Duodenal mucosa (tissue), 2 donors: ENCODE data around the gene USP47.

Experiments
- H3K27ac ChIP-seq: one replicate; pipeline ENCODE4 v1.7.0; 2013; ENCODE audit warnings: low read depth, low read length
- H3K27me3 ChIP-seq, 2 donors: one replicate each; pipeline ENCODE4 v1.7.0; 2013; ENCODE audit warnings: low read length in 2 of 2, control low read depth in 1 of 2; ENCODE audit not compliant: insufficient read depth in 2 of 2, control insufficient read depth in 1 of 2
- H3K36me3 ChIP-seq, 2 donors: one replicate each; pipeline ENCODE4 v1.7.0; 2013; ENCODE audit warnings: low read length in 2 of 2, control low read depth in 1 of 2; ENCODE audit not compliant: insufficient read depth in 2 of 2, control insufficient read depth in 1 of 2
- H3K4me1 ChIP-seq, 2 donors: one replicate each; pipeline ENCODE4 v1.7.0; 2013; ENCODE audit warnings: low read length in 2 of 2, control low read depth in 1 of 2; ENCODE audit not compliant: insufficient read depth in 2 of 2, control insufficient read depth in 1 of 2
- H3K4me3 ChIP-seq, 2 donors: one replicate each; pipeline ENCODE4 v1.7.0; 2013; ENCODE audit warnings: low read length in 2 of 2, low read depth in 1 of 2
- H3K9ac ChIP-seq, 2 donors: one replicate each; pipeline ENCODE4 v1.7.0; 2013; ENCODE audit warnings: low read length in 2 of 2, low read depth in 1 of 2
- H3K9me3 ChIP-seq, 2 donors: one replicate each; pipeline ENCODE4 v1.7.0; 2013; ENCODE audit warnings: low read length in 2 of 2, control low read depth in 1 of 2; ENCODE audit not compliant: control insufficient read depth in 1 of 2

The USP47 gene

DNA sequence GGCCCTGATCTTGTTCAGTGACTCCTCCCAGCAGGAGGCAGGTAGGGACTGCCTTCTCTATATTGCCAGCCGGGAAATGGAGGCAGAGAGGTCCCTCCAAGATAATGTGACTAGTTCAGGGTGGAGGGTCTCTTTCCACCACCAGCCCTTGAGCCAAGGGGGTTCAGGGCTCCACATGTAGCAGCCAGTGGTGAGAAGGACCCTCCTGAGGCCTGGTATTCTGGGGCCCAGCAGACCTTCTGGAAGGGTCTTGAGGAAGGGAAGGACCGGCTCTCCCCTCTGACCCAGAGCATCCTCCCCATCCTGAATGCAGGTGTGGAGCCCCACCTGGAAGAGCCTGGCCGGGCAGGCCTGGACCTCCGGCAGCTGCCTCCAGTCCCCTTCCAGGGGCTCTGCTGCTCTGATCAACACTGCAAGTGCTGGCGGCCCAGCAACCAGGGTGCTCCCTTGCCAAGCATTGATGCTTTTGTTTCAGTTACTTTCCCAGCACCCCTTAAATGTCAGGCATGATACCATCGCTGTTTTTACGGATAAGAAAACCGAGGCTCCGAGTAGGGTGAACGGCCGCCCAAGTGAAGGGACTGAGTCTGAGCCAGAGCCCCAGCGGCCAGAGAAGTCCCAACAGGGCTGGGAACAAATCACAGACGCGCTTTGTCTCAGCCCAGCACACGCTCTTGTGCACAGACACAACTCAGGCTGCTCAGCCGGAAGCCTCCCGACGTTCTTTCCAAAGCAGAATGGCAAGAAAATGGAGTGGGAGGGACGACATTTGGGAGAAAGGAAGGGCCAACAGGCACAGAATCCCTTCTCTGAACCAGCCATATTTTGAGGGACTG is 127.8 kb downstream of the USP47 start:
- Histone ChIP-seq H3K27me3 (no peaks in the 10 kb centered on the region), H3K4me1 (peaks cover 7% of the 10 kb centered on the region in 2 donors), H3K9me3 (no peaks in the 10 kb centered on the region), H3K27ac (no peak overlapping the region), H3K9ac (no peak overlapping the region), H3K4me3 (no peak overlapping the region), H3K36me3 (no peaks in the 10 kb centered on the region)

GRCh38 chr11:11970556-11970955 is 128.8 kb downstream of the USP47 start:
- Histone ChIP-seq H3K4me1 (peaks cover 13 to 15% of the 10 kb centered on the region in 2 donors), H3K4me3 (no peak overlapping the region), H3K9me3 (no peaks in the 10 kb centered on the region), H3K36me3 (no peaks in the 10 kb centered on the region), H3K27me3 (no peaks in the 10 kb centered on the region), H3K27ac (no peak overlapping the region), H3K9ac (no peak overlapping the region)

- no peaks in the 10 kb centered on the region for H3K36me3 ChIP-seq
- H3K9ac ChIP-seq: no peak overlapping the region
- peaks cover 24 to 29% of the 10 kb centered on the region in 2 donors for H3K4me1 ChIP-seq
- no peak overlapping the region for H3K4me3 ChIP-seq
- H3K9me3 ChIP-seq: no peaks in the 10 kb centered on the region
- H3K27me3 ChIP-seq: no peaks in the 10 kb centered on the region
- H3K27ac ChIP-seq: no peak overlapping the region
Observed at GRCh38 chr11:11971906-11972547, 130.3 kb downstream of the USP47 start.

GRCh38 chr11:11972730-11973341 is 131.1 kb downstream of the USP47 start:
- H3K27ac ChIP-seq: no peak overlapping the region
- peaks cover 29 to 37% of the 10 kb centered on the region in 2 donors for H3K4me1 ChIP-seq
- H3K4me3 ChIP-seq: no peak overlapping the region
- no peaks in the 10 kb centered on the region for H3K36me3 ChIP-seq
- no peaks in the 10 kb centered on the region for H3K9me3 ChIP-seq
- no peaks in the 10 kb centered on the region for H3K27me3 ChIP-seq
- H3K9ac ChIP-seq: no peak overlapping the region

- H3K4me3 ChIP-seq: no peak overlapping the region
- no peaks in the 10 kb centered on the region for H3K9me3 ChIP-seq
- H3K27ac ChIP-seq: no peak overlapping the region
- H3K36me3 ChIP-seq: no peaks in the 10 kb centered on the region
- H3K27me3 ChIP-seq: no peaks in the 10 kb centered on the region
- peaks cover 29 to 37% of the 10 kb centered on the region in 2 donors for H3K4me1 ChIP-seq
- no peak overlapping the region for H3K9ac ChIP-seq
Observed at GRCh38 chr11:11973361-11973800, 131.6 kb downstream of the USP47 start.

DNA sequence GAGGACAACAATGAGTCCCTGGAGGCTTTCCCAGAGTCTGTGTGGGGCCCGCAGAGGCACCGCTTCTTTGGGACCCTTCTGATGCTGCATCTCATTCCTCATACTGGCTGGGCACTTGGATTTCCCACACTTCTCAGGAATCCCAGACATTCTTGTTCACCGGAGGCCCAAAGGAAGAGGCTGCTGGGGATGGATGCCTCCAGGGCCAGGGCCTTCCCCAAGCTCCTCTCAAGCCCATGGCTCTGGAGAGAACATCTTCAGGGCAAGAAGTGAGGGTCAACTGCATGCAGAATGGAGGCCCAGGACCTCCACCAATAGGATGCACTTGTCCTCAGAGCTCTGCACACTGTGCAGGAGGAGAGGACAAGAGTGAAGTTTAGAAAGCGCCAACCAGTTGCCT is 132.1 kb downstream of the USP47 start:
- Histone ChIP-seq H3K36me3 (no peaks in the 10 kb centered on the region), H3K9ac (no peak overlapping the region), H3K4me1 (peaks cover 32 to 41% of the 10 kb centered on the region in 2 donors), H3K9me3 (no peaks in the 10 kb centered on the region), H3K4me3 (no peak overlapping the region), H3K27me3 (no peaks in the 10 kb centered on the region), H3K27ac (no peak overlapping the region)

GRCh38 chr11:11975201-11976092 is 133.7 kb downstream of the USP47 start:
- no peak overlapping the region for H3K9ac ChIP-seq
- no peaks in the 10 kb centered on the region for H3K36me3 ChIP-seq
- peaks cover 44 to 57% of the 10 kb centered on the region in 2 donors for H3K4me1 ChIP-seq
- H3K9me3 ChIP-seq: no peaks in the 10 kb centered on the region
- H3K27me3 ChIP-seq: no peaks in the 10 kb centered on the region
- H3K27ac ChIP-seq: no peak overlapping the region
- no peak overlapping the region for H3K4me3 ChIP-seq

- Histone ChIP-seq H3K4me1 (peaks cover 44 to 60% of the 10 kb centered on the region in 2 donors), H3K9ac (no peak overlapping the region), H3K27ac (no peak overlapping the region), H3K36me3 (no peaks in the 10 kb centered on the region), H3K9me3 (peaks cover 0 to 2% of the 10 kb centered on the region in 2 donors), H3K27me3 (no peaks in the 10 kb centered on the region), H3K4me3 (no peak overlapping the region)
Observed at GRCh38 chr11:11976481-11977127, 134.8 kb downstream of the USP47 start.

- no peak overlapping the region for H3K9ac ChIP-seq
- no peak overlapping the region for H3K27ac ChIP-seq
- H3K36me3 ChIP-seq: no peaks in the 10 kb centered on the region
- H3K4me3 ChIP-seq: no peak overlapping the region
- H3K4me1 ChIP-seq: peaks cover 40 to 60% of the 10 kb centered on the region in 2 donors
- no peaks in the 10 kb centered on the region for H3K27me3 ChIP-seq
- H3K9me3 ChIP-seq: peaks cover 0 to 2% of the 10 kb centered on the region in 2 donors
Observed at GRCh38 chr11:11977206-11977938, 135.6 kb downstream of the USP47 start.
